Skeletal muscle satellite cell (primary cell): Measurements from ENCODE around the gene PPP1R3G.

ENCODE experiments used
- H3K27me3 ChIP-seq: 2 replicates; pipeline ENCODE4 v1.7.0; 2013; ENCODE audit warnings: low read length; ENCODE audit not compliant: control insufficient read depth, insufficient read depth
- H3K36me3 ChIP-seq: 2 replicates; pipeline ENCODE4 v1.7.0; 2013; ENCODE audit warnings: mild to moderate bottlenecking, control low read depth, low read length; ENCODE audit not compliant: insufficient read depth
- H3K4me1 ChIP-seq: 2 replicates; pipeline ENCODE4 v1.7.0; 2013; ENCODE audit warnings: low read length; ENCODE audit not compliant: control insufficient read depth, insufficient read depth
- H3K4me2 ChIP-seq: 2 replicates; pipeline ENCODE4 v1.7.0; 2013; ENCODE audit warnings: mild to moderate bottlenecking, low read length
- H3K4me3 ChIP-seq: 2 replicates; pipeline ENCODE4 v1.7.0; 2013; ENCODE audit warnings: low read length
- H3K9ac ChIP-seq: 2 replicates; pipeline ENCODE4 v1.7.0; 2013; ENCODE audit warnings: mild to moderate bottlenecking, low read depth, low read length, moderate library complexity
- H3K9me3 ChIP-seq: replicated peaks from 2 replicates; pipeline ENCODE4 v1.7.0; 2013; ENCODE audit warnings: mild to moderate bottlenecking, control low read depth, low read length

The PPP1R3G gene

GRCh38 chr6:5096482-5096881 is 11.3 kb downstream of the PPP1R3G start:
- Histone ChIP-seq H3K4me3 (no peak overlapping the region), H3K4me1 (peaks cover 11% of the 10 kb centered on the region), H3K9me3 (no peaks in the 10 kb centered on the region), H3K36me3 (no peaks in the 10 kb centered on the region), H3K9ac (no peak overlapping the region), H3K27me3 (peaks cover 30% of the 10 kb centered on the region), H3K4me2 (no peak overlapping the region)

- H3K9ac ChIP-seq, result no peak overlapping the region
- H3K4me1 ChIP-seq, result peaks cover 11% of the 10 kb centered on the region
- H3K27me3 ChIP-seq, result peaks cover 11% of the 10 kb centered on the region
- H3K36me3 ChIP-seq, result no peaks in the 10 kb centered on the region
- no peaks in the 10 kb centered on the region for H3K9me3 ChIP-seq
- no peak overlapping the region for H3K4me2 ChIP-seq
- H3K4me3 ChIP-seq, result no peak overlapping the region
Observed at GRCh38 chr6:5098501-5099270, 13.5 kb downstream of the PPP1R3G start.

GRCh38 chr6:5099537-5099936 is 14.4 kb downstream of the PPP1R3G start:
- Histone ChIP-seq H3K9ac (no peak overlapping the region), H3K9me3 (no peaks in the 10 kb centered on the region), H3K36me3 (no peaks in the 10 kb centered on the region), H3K4me2 (no peak overlapping the region), H3K4me1 (peaks cover 10% of the 10 kb centered on the region), H3K27me3 (peaks cover 11% of the 10 kb centered on the region), H3K4me3 (no peak overlapping the region)

- H3K4me3 ChIP-seq, result no peak overlapping the region
- H3K4me2 ChIP-seq, result no peak overlapping the region
- H3K36me3 ChIP-seq, result no peaks in the 10 kb centered on the region
- no peaks in the 10 kb centered on the region for H3K4me1 ChIP-seq
- no peak overlapping the region for H3K9ac ChIP-seq
- H3K27me3 ChIP-seq, result peaks cover 11% of the 10 kb centered on the region
- no peaks in the 10 kb centered on the region for H3K9me3 ChIP-seq
Observed at GRCh38 chr6:5100806-5101205, 15.7 kb downstream of the PPP1R3G start.

- Histone ChIP-seq H3K9me3 (no peaks in the 10 kb centered on the region), H3K9ac (no peak overlapping the region), H3K4me2 (no peak overlapping the region), H3K4me3 (no peak overlapping the region), H3K36me3 (no peaks in the 10 kb centered on the region), H3K4me1 (no peaks in the 10 kb centered on the region), H3K27me3 (peaks cover 5% of the 10 kb centered on the region)
Observed at GRCh38 chr6:5102267-5102970, 17.3 kb downstream of the PPP1R3G start.

DNA sequence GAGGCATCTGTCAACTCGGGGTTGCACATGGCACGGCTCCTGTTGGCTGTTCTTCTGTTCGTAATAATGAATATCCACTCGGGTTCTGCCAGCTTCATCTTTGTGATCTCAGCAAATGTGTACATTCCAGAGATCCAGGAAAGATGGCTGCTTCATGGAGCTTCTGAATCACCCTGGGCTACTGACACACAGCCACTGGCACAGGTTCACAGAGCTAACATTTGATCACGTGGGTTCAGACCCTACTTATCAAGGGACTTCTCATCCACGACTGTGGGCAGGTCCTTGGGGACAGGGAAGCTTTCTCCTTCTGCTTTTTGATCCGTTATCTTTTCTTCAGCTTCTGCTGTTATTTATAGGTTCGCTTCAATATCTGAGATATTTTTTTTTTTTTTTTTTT is 18.1 kb downstream of the PPP1R3G start:
- Histone ChIP-seq H3K4me2 (no peak overlapping the region), H3K4me3 (no peak overlapping the region), H3K9me3 (no peaks in the 10 kb centered on the region), H3K27me3 (no peaks in the 10 kb centered on the region), H3K36me3 (no peaks in the 10 kb centered on the region), H3K9ac (no peak overlapping the region), H3K4me1 (no peaks in the 10 kb centered on the region)

- H3K4me3 ChIP-seq, result no peak overlapping the region
- no peaks in the 10 kb centered on the region for H3K9me3 ChIP-seq
- H3K27me3 ChIP-seq, result no peaks in the 10 kb centered on the region
- H3K36me3 ChIP-seq, result no peaks in the 10 kb centered on the region
- no peak overlapping the region for H3K9ac ChIP-seq
- no peaks in the 10 kb centered on the region for H3K4me1 ChIP-seq
- no peak overlapping the region for H3K4me2 ChIP-seq
Observed at GRCh38 chr6:5104667-5105066, 19.5 kb downstream of the PPP1R3G start.

DNA sequence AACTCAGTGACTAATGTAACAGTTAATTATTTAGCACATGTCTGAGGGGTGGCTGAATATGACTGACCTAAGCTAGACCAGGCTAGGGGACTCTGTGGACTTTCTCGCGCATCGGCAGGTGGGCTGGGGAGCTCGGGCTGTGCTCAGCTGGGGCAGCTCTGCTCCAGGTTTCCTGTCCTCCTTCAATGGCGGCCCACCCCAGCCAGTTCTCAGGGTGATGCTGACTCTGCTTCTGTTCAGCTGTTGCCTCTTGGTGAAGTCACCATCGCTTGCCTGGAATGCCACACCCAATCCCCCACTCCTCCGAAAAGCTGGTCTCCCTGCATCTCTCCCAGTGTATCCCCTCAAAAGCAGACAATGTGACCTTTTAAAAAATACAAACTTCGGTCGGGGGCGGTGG is 20.0 kb downstream of the PPP1R3G start:
- Histone ChIP-seq H3K4me1 (no peaks in the 10 kb centered on the region), H3K4me2 (no peak overlapping the region), H3K9me3 (no peaks in the 10 kb centered on the region), H3K9ac (no peak overlapping the region), H3K4me3 (no peak overlapping the region), H3K36me3 (no peaks in the 10 kb centered on the region), H3K27me3 (no peaks in the 10 kb centered on the region)

DNA sequence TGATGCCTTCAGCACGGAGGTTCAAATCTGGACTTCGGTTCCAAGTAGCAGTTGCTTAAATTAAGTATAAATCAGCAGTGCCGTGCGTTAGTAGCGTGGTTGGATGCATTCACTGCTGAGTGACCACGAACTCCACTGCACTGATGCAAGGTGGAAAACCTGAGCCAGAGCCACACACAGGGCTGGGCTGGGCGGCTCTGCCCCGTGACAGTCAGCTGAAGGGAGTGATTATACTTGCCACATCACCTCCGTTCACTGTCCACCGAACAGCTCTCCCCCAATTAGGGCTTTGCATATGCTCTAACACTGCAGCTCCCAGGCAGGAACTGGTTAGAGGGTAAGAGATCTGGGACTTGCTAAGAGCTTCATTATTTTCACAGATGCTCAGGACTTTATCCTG is 22.2 kb downstream of the PPP1R3G start:
- peaks cover 6% of the 10 kb centered on the region for H3K4me1 ChIP-seq
- H3K9me3 ChIP-seq, result no peaks in the 10 kb centered on the region
- no peaks in the 10 kb centered on the region for H3K36me3 ChIP-seq
- no peak overlapping the region for H3K4me3 ChIP-seq
- H3K4me2 ChIP-seq, result no peak overlapping the region
- no peaks in the 10 kb centered on the region for H3K27me3 ChIP-seq
- no peak overlapping the region for H3K9ac ChIP-seq

GRCh38 chr6:5108068-5108467 is 22.9 kb downstream of the PPP1R3G start:
- no peak overlapping the region for H3K4me3 ChIP-seq
- H3K9ac ChIP-seq, result no peak overlapping the region
- no peaks in the 10 kb centered on the region for H3K9me3 ChIP-seq
- H3K36me3 ChIP-seq, result no peaks in the 10 kb centered on the region
- H3K4me1 ChIP-seq, result peaks cover 12% of the 10 kb centered on the region
- no peak overlapping the region for H3K4me2 ChIP-seq
- no peaks in the 10 kb centered on the region for H3K27me3 ChIP-seq

GRCh38 chr6:5108536-5109150 is 23.5 kb downstream of the PPP1R3G start:
- Histone ChIP-seq H3K4me1 (peaks cover 12% of the 10 kb centered on the region), H3K27me3 (no peaks in the 10 kb centered on the region), H3K9me3 (no peaks in the 10 kb centered on the region), H3K36me3 (no peaks in the 10 kb centered on the region), H3K4me3 (no peak overlapping the region), H3K4me2 (no peak overlapping the region), H3K9ac (no peak overlapping the region)
